Cardiac fibroblast (primary cell): ENCODE data around the gene DGKE.

Experiments
- DNase-seq, 2 donors: peaks; one replicate each; pipeline versions ENCODE4 v3.0.0 to v3.0.0-alpha.2; 2010; ENCODE audit warnings: low read depth in 2 of 2
- H3K4me3 ChIP-seq, 2 donors: replicated peaks in 1 of 2; 1 replicate in 1 of 2; 2 replicates in 1 of 2; pipeline ENCODE4 v1.5.1; 2011; ENCODE audit warnings: low read depth in 2 of 2, low read length in 2 of 2, mild to moderate bottlenecking in 2 of 2, moderate library complexity in 1 of 2
- TF ChIP-seq, protein P1 (sequence below): IDR thresholded peaks from one replicate; pipeline ENCODE4 v1.5.1; 2011; ENCODE audit warnings: low read depth, mild to moderate bottlenecking, low read length, inconsistent platforms

The DGKE gene

GRCh38 chr17:56804454-56804853 lies 29.5 kb upstream of the DGKE start:
- no peak overlapping the region for H3K4me3 ChIP-seq
- no peak for DNase-seq
- TF ChIP-seq, protein P1, sequence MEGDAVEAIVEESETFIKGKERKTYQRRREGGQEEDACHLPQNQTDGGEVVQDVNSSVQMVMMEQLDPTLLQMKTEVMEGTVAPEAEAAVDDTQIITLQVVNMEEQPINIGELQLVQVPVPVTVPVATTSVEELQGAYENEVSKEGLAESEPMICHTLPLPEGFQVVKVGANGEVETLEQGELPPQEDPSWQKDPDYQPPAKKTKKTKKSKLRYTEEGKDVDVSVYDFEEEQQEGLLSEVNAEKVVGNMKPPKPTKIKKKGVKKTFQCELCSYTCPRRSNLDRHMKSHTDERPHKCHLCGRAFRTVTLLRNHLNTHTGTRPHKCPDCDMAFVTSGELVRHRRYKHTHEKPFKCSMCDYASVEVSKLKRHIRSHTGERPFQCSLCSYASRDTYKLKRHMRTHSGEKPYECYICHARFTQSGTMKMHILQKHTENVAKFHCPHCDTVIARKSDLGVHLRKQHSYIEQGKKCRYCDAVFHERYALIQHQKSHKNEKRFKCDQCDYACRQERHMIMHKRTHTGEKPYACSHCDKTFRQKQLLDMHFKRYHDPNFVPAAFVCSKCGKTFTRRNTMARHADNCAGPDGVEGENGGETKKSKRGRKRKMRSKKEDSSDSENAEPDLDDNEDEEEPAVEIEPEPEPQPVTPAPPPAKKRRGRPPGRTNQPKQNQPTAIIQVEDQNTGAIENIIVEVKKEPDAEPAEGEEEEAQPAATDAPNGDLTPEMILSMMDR, result no peak

GRCh38 chr17:56806949-56807348 lies 27.0 kb upstream of the DGKE start:
- TF ChIP-seq, protein P1, result no peak

DNA sequence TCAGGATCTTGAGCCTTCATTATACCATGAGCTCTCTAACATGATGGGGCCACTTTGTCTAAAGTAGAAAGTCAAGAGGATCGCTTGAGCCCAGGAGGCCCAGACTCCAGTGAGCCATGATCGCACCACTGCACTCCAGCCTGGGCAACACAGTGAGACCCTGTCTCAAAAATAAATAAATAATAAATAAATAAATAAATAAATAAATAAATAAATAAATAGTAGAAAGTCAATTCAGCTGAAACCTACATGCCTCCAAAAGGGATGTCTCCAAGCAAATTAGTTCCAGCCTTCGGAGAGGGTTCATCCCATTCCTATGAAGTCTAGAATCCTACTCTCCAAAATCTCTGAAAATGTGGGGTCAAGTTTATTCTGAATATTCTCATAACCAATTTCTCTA lies 26.2 kb upstream of the DGKE start:
- H3K4me3 ChIP-seq, result no peak overlapping the region
- no peak for DNase-seq
- TF ChIP-seq, protein P1, result no peak

More at GRCh38 chr17:56806949-56807348, 27.0 kb upstream of the DGKE start:
- H3K4me3 ChIP-seq, result no peak overlapping the region
- no peak for DNase-seq

DNA sequence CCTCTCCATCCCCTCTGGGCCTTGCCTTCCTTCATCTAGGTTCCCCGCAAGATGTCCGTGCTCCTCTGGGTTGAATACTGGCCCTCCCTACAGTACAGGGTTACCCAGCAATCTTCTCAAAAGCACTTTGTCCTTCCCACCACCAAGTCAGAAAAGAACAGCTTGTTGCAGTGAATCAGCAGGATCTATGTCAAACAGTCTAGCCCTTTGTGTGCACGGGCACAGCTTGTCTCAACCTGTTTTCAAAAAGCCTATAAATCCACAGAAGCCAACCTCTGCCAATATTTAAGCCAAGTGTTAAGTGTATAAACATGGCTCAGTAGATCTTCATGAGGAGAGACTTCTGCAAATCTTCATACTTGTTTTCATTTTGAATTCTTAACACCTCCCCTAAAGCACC lies 25.4 kb upstream of the DGKE start:
- DNase-seq, result no peak
- TF ChIP-seq, protein P1, result no peak
- no peak overlapping the region for H3K4me3 ChIP-seq

- no peak overlapping the region for H3K4me3 ChIP-seq
- no peak for DNase-seq
- TF ChIP-seq, protein P1, result no peak
Observed at GRCh38 chr17:56809106-56809819, 24.7 kb upstream of the DGKE start.

GRCh38 chr17:56809820-56810179 lies 24.2 kb upstream of the DGKE start:
- no peak for DNase-seq
- TF ChIP-seq, protein P1, result no peak
- no peak overlapping the region for H3K4me3 ChIP-seq

DNA sequence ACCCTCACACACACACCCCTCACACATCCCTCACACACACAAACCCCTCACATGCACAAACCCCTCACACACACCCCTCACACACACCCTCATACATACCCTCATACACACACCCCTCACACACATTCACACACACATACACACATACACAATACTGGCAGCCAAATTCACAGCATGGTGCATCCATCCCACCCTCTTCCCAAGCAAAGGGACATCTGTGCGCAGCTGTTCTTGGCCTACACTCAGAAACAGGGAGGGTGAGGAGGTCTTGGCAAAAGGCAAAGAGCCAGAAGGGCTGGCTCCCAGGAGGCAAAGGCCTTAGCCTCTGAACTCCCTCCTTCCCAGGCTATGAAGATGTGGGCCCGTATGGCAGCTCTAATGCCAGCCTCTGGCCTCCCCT lies 23.6 kb upstream of the DGKE start:
- no peak overlapping the region for H3K4me3 ChIP-seq
- DNase-seq, result no peak
- TF ChIP-seq, protein P1, result no peak
